ENCODE data around the gene IL1RAPL1. TPM values are rescaled to one million over a fixed set of nuclear protein-coding genes. Genes with fewer than 3 reads are reported as not detected.

Gene IL1RAPL1
- total and polyA plus RNA-seq, 9 of the 15 experiments (the other 6 are each of a cell fraction or from before 2014, with no cell fraction given), result 0.04 to 0.07 (median 0.04) TPM; not detected in 6

DNA sequence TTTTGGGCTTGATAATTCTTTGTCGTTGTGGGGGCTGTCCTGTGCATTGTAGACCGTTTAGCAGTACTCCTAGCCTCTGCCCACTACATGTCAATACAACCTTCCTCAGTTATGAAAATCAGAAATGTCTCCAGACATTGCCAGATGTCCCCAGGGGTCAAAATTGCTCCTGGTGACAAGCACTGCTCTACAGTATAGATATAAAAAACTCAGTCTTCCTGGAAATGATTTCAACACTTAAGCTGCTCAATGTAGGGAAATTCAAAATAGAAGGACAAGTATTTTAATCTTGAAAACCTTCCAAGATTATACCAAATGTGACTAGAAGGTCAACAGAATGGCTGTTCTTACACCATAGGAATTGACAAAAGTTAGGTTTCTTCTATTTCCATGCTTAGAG is 1339.4 kb downstream of the IL1RAPL1 start (continued):
- TF ChIP-seq, protein P1, sequence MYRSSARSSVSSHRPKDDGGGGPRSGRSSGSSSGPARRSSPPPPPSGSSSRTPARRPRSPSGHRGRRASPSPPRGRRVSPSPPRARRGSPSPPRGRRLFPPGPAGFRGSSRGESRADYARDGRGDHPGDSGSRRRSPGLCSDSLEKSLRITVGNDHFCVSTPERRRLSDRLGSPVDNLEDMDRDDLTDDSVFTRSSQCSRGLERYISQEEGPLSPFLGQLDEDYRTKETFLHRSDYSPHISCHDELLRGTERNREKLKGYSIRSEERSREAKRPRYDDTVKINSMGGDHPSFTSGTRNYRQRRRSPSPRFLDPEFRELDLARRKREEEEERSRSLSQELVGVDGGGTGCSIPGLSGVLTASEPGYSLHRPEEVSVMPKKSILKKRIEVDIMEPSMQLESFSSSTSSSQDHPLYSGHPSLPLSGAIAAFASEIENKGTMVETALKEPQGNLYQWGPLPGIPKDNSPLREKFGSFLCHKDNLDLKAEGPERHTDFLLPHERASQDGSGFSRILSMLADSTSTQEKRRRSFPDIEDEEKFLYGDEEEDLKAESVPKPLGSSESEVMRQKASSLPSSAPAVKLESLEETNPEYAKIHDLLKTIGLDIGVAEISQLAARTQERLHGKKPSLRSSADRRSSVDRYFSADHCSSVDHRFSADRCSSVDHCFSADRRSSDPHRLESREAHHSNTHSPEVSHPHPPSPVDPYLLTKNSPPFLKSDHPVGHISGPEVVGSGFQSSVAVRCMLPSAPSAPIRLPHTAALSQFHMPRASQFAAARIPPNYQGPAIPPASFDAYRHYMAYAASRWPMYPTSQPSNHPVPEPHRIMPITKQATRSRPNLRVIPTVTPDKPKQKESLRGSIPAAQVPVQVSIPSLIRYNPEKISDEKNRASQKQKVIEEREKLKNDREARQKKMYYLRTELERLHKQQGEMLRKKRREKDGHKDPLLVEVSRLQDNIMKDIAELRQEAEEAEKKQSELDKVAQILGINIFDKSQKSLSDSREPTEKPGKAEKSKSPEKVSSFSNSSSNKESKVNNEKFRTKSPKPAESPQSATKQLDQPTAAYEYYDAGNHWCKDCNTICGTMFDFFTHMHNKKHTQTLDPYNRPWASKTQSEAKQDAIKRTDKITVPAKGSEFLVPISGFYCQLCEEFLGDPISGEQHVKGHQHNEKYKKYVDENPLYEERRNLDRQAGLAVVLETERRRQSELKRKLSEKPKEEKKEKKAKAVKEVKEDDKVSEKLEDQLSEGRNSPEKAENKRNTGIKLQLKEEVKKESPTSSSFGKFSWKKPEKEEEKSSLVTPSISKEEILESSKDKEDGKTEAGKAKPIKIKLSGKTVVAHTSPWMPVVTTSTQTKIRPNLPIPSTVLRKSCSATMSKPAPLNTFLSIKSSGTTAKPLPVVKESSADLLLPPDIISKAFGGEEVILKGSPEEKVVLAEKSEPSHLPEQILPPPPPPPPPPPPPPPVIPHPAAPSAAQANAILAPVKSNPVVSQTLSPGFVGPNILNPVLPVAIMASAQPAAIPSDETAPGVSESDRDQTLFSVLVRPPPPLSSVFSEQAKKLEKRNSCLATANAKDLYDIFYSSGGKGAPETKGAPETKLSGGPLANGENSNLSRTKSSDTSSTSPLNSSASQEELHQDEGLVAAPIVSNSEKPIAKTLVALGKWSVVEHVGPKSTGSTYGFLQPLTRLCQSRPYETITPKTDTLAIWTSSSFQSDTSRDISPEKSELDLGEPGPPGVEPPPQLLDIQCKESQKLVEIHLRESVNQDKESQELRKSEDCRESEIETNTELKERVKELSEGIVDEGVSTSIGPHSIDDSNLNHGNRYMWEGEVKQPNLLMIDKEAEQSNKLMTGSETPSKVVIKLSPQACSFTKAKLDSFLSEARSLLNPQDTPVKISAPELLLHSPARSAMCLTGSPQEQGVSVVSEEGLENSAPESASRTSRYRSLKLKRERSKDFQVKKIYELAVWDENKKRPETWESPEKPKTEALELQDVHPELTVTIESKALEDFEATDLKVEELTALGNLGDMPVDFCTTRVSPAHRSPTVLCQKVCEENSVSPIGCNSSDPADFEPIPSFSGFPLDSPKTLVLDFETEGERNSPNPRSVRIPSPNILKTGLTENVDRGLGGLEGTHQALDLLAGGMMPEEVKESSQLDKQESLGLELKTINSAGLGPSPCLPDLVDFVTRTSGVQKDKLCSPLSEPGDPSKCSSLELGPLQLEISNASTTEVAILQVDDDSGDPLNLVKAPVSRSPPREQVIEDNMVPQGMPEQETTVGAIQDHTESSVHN (IDR thresholded peaks at IDR 0.05; ENCODE audit: borderline replicate concordance in 1 of 2, low read depth in 1 of 2), result no peak
- no peak for TF ChIP-seq HDAC3 (IDR thresholded peaks at IDR 0.05; ENCODE audit: borderline replicate concordance, partially characterized antibody)
- TF ChIP-seq, protein P2, sequence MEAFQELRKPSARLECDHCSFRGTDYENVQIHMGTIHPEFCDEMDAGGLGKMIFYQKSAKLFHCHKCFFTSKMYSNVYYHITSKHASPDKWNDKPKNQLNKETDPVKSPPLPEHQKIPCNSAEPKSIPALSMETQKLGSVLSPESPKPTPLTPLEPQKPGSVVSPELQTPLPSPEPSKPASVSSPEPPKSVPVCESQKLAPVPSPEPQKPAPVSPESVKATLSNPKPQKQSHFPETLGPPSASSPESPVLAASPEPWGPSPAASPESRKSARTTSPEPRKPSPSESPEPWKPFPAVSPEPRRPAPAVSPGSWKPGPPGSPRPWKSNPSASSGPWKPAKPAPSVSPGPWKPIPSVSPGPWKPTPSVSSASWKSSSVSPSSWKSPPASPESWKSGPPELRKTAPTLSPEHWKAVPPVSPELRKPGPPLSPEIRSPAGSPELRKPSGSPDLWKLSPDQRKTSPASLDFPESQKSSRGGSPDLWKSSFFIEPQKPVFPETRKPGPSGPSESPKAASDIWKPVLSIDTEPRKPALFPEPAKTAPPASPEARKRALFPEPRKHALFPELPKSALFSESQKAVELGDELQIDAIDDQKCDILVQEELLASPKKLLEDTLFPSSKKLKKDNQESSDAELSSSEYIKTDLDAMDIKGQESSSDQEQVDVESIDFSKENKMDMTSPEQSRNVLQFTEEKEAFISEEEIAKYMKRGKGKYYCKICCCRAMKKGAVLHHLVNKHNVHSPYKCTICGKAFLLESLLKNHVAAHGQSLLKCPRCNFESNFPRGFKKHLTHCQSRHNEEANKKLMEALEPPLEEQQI (IDR thresholded peaks at IDR 0.05), result no peak
- no peak for TF ChIP-seq HOXB6 (CRISPR knock-in tag; IDR thresholded peaks at IDR 0.05; ENCODE audit: borderline replicate concordance)
- TF ChIP-seq, protein P3, sequence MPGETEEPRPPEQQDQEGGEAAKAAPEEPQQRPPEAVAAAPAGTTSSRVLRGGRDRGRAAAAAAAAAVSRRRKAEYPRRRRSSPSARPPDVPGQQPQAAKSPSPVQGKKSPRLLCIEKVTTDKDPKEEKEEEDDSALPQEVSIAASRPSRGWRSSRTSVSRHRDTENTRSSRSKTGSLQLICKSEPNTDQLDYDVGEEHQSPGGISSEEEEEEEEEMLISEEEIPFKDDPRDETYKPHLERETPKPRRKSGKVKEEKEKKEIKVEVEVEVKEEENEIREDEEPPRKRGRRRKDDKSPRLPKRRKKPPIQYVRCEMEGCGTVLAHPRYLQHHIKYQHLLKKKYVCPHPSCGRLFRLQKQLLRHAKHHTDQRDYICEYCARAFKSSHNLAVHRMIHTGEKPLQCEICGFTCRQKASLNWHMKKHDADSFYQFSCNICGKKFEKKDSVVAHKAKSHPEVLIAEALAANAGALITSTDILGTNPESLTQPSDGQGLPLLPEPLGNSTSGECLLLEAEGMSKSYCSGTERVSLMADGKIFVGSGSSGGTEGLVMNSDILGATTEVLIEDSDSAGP (CRISPR knock-in tag; IDR thresholded peaks at IDR 0.05), result no peak
- no peak for TF ChIP-seq ZZZ3 (IDR thresholded peaks at IDR 0.05)
- no peak for TF ChIP-seq MCM3 (IDR thresholded peaks at IDR 0.05)

Measured in K562 (cell line).